ENCODE data around the gene TBX1. TPM values are rescaled to one million over a fixed set of nuclear protein-coding genes. Genes with fewer than 3 reads are reported as not detected.

Gene TBX1
- total RNA-seq, 1 donor from 2014 or later: 6.8 TPM

- H3K27ac ChIP-seq (ENCODE audit: low read depth, low read length): no peak overlapping the region
- no peak overlapping the region for H3K4me2 ChIP-seq (ENCODE audit: low read length)
- TF ChIP-seq CTCF (IDR thresholded peaks at IDR 0.05; ENCODE audit: insufficient read depth, low read depth, low read length) (no peak), EZH2 (IDR thresholded peaks at IDR 0.05; ENCODE audit: insufficient read depth, low read length) (no peak)
- no peak overlapping the region for H3K4me3 Mint-ChIP-seq (ENCODE audit: unreplicated experiment)
- peaks cover 18% of the 10 kb centered on the region for H3K9me3 Mint-ChIP-seq (ENCODE audit: unreplicated experiment)
- peaks cover 5% of the 10 kb centered on the region for H3K36me3 Mint-ChIP-seq (ENCODE audit: low read depth, unreplicated experiment)
- DNase-seq (ENCODE audit: low read depth): no peak
- H3K36me3 ChIP-seq (ENCODE audit: insufficient read depth, low read length): no peaks in the 10 kb centered on the region
- H3K9me3 ChIP-seq (ENCODE audit: insufficient read depth, low read depth, low read length): peaks cover 3% of the 10 kb centered on the region
- no peak for FAIRE-seq
- H3K27me3 Mint-ChIP-seq (ENCODE audit: low read depth, unreplicated experiment): peaks cover 52% of the 10 kb centered on the region
- no peak overlapping the region for H3K4me3 ChIP-seq (ENCODE audit: insufficient read depth, low read depth, low read length)
- peaks cover 78% of the 10 kb centered on the region for H3K27me3 ChIP-seq (ENCODE audit: insufficient read depth, low read length)
- no peaks in the 10 kb centered on the region for H3K79me2 ChIP-seq (ENCODE audit: insufficient read depth, low read length)
- H3K27ac Mint-ChIP-seq (ENCODE audit: unreplicated experiment): no peak overlapping the region
- peaks cover 23% of the 10 kb centered on the region for H4K20me1 ChIP-seq (ENCODE audit: insufficient read depth, low read length)
- peaks cover 6% of the 10 kb centered on the region for H3K4me1 ChIP-seq (ENCODE audit: insufficient read depth, low read length)
- no peak overlapping the region for H2AFZ ChIP-seq (ENCODE audit: low read depth, low read length)
- H3K9ac ChIP-seq (ENCODE audit: low read length): no peak overlapping the region
- peaks cover 5% of the 10 kb centered on the region for H3K4me1 Mint-ChIP-seq (ENCODE audit: low read depth, unreplicated experiment)
Observed at GRCh38 chr22:19763458-19764298, 3.1 kb downstream of the TBX1 start.

DNA sequence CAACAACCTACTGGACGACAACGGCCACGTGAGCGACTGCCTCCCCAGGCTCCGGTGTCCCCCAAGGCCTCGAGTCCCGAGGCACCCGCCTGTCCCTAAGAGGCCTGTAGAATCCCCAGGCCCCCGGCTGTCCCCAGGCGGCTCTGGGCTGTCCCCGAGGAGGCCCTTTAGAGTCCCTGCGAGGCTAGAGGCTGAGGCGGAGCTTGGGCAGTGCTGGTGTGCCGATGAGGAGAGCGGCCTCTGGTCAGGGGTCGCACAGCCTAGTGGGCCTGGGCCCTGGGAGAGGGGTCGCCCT, 3.7 kb downstream of the TBX1 start:
- peaks cover 5% of the 10 kb centered on the region for H3K4me1 Mint-ChIP-seq (ENCODE audit: low read depth, unreplicated experiment)
- H3K4me3 Mint-ChIP-seq (ENCODE audit: unreplicated experiment): no peak overlapping the region
- Histone ChIP-seq H3K9ac (ENCODE audit: low read length) (no peak overlapping the region), H2AFZ (ENCODE audit: low read depth, low read length) (no peak overlapping the region), H3K4me1 (ENCODE audit: insufficient read depth, low read length) (peaks cover 5% of the 10 kb centered on the region), H3K9me3 (ENCODE audit: insufficient read depth, low read depth, low read length) (peaks cover 3% of the 10 kb centered on the region), H3K4me2 (ENCODE audit: low read length) (no peak overlapping the region), H3K79me2 (ENCODE audit: insufficient read depth, low read length) (no peaks in the 10 kb centered on the region), H4K20me1 (ENCODE audit: insufficient read depth, low read length) (peaks cover 23% of the 10 kb centered on the region), H3K36me3 (ENCODE audit: insufficient read depth, low read length) (no peaks in the 10 kb centered on the region), H3K4me3 (ENCODE audit: insufficient read depth, low read depth, low read length) (no peak overlapping the region), H3K27me3 (ENCODE audit: insufficient read depth, low read length) (peaks cover 79% of the 10 kb centered on the region), H3K27ac (ENCODE audit: low read depth, low read length) (no peak overlapping the region)
- no peak for TF ChIP-seq EZH2 (IDR thresholded peaks at IDR 0.05; ENCODE audit: insufficient read depth, low read length)
- no peak for TF ChIP-seq CTCF (IDR thresholded peaks at IDR 0.05; ENCODE audit: insufficient read depth, low read depth, low read length)
- FAIRE-seq (no peak), DNase-seq (ENCODE audit: low read depth) (no peak)
- H3K9me3 Mint-ChIP-seq (ENCODE audit: unreplicated experiment): peaks cover 18% of the 10 kb centered on the region
- no peak overlapping the region for H3K27ac Mint-ChIP-seq (ENCODE audit: unreplicated experiment)
- peaks cover 5% of the 10 kb centered on the region for H3K36me3 Mint-ChIP-seq (ENCODE audit: low read depth, unreplicated experiment)
- H3K27me3 Mint-ChIP-seq (ENCODE audit: low read depth, unreplicated experiment): peaks cover 57% of the 10 kb centered on the region

All from astrocyte (in vitro differentiated cells and primary cell).